ENCODE results near the gene IL1RAPL1.

The IL1RAPL1 gene

GRCh38 chrX:29545878-29546277 is 958.6 kb downstream of the IL1RAPL1 start:
- DNase-seq, result no peak

GRCh38 chrX:29547877-29548276 is 960.6 kb downstream of the IL1RAPL1 start:
- DNase-seq, result no peak

- no peak for DNase-seq
These were observed 966.3 kb downstream of the IL1RAPL1 start for GRCh38 chrX:29553542-29553941.

DNA sequence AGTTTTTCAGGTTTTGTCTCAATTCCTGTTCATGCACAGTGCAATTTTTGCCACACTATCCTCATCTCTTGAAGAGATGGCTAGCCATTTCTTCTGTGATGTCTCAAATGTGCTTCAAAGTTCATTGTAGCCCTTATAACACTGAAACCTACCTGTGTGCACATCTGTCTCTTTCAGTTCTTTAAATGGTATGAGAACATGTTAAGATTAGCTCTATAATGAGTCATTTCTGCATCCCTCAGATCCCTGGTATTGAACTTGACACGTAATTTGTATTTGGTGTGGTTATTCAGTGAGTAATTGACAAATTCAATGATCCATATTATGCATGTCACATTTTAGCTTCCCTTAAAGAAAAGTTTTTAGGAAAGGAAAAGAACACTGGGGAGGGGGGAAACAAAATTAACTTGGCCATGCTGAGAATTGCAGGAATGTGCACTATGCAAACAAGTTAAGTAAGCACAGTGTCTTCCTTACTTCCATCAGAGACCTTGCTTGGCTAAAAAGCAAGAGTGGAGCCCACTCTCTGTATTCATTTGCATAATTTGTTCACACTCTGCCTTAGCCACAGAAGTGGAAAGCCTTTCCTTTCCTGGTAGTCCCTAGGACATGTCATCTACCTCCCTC is 968.3 kb downstream of the IL1RAPL1 start:
- no peak for DNase-seq

DNA sequence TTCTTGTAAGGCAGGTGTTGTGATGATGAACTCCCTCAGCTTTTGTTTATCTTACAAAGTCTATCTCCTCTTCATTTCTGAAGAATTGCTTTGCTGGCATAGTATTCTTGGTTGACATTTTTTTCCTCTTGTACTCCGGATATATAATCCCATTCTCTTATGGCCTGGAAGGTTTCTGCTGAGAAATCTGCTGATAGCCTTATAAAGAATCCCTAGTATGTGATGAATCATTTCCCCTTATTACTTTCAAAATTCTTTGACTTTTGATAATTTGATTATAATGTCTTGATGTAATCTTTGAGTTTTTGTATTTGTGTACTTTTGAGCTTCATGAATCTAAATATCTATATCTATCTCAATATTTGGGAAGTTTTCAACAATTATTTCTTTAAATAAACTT is 972.8 kb downstream of the IL1RAPL1 start:
- no peak for DNase-seq

- DNase-seq, result no peak
These were observed 974.2 kb downstream of the IL1RAPL1 start for GRCh38 chrX:29561417-29561816.

- DNase-seq, result no peak
These were observed 993.3 kb downstream of the IL1RAPL1 start for GRCh38 chrX:29580560-29580959.

DNA sequence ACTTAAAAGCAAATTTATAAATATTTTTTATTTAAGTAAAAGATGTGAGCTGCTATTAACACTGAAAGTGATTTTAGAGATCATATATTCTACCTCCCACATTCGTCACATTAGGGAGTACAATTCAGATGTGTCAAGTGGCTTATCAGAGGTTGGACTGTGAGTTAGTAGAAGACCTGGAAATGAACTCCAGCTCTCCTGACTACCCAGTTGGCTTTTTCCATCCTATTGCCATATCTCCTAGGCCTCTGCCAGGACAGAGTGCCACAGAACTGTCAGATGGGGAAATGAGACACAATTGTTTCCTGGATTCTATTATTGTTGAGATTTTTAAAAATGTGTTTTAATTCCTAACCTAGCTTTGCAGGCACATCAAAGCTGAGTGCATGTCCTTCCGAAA is 994.0 kb downstream of the IL1RAPL1 start:
- DNase-seq, result no peak

DNA sequence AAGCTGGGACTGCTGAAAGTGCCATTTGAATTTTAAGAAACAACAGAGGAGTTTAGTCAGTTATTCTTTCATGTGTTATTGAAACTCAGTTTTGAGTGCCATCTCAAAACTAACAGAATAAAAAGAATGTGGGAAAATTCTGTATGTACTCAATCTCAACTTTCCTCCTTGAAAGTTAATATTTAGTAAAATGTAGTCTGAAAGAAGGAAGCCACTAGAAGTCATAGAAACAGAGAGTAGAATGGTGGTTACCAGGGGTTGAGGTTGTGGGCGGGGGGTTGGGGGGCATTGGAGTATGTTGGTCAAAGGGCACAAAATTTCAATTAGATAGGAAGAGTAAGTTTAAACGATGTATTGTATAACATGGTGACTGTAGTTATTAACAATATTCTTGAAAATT is 999.9 kb downstream of the IL1RAPL1 start:
- DNase-seq, result no peak

DNA sequence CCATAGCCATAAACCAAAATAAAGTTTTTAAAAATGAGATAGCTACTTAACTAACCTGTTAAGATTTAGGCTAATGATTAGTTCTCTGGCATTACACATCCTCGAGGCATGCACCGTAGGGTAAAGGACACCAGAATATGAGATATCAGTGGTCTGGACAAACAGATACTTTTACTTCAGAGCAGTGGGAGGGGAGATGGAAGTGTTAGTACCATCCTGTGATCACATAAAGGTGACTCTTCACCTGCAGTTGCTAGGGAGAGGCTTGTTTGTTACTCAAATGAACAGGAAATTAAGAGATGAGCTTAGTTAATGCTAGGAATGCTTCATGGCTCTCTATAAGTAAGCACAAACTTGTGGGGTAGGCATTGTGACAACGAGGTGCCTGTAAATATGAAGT is 1003.7 kb downstream of the IL1RAPL1 start:
- DNase-seq, result no peak

DNA sequence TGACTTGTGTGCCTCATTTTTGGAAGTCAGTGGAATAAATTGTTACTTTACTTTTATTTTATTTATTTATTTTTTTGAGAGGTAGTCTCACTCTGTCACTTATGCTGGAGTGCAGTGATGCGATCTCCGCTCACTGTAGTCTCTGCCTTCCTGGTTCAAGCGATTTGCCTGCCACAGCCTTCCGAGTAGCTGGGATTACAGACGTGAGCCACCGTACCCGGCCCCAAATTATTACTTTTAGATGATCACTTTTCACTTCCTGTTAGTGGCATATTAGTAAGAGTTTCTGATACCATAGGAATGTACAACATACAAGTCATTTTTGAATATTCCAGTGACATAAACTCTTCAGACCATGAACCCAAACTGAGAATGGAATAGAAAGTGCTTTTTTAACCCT is 1017.1 kb downstream of the IL1RAPL1 start:
- DNase-seq, result no peak

DNA sequence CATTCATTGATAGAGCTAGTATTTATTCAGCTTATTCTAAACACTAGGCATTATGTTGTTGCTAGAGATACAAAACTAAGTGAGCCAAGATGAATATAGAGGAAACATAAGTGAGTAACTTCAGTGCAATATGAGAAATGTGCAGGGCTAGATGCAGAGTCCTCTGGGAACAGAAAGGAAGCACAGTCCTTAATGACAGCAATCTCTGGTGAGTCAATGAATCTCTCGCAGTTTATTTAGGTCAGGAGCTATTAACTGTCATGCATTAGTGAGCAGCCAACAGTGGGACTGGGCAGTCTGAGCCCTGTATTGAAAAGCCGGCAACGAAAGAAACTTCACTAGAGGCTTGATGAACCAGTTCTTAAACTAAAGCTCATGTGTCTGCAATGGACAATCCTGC is 1030.0 kb downstream of the IL1RAPL1 start:
- no peak for DNase-seq

- DNase-seq, result no peak
These were observed 1030.5 kb downstream of the IL1RAPL1 start for GRCh38 chrX:29617725-29618124.

GRCh38 chrX:29627833-29628232 is 1040.6 kb downstream of the IL1RAPL1 start:
- DNase-seq, result no peak

GRCh38 chrX:29634516-29634915 is 1047.3 kb downstream of the IL1RAPL1 start:
- no peak for DNase-seq

DNA sequence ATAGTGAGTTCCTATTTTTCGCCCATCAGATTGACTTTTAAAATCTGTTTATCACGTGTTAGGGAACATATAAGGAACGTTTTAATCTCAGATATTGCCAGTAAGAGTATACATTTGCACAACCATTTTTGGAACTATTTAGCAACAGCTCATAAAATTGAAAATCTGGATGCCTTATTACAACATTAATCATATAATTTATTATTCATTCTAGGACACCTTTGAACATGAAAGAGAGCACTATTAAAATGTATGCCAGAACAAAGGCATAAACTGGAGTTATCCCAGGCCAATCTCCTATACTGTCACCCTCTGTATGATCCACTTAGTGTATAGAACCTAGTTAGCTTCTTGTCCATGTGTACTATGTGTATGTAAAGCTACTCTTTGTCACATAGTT is 1049.1 kb downstream of the IL1RAPL1 start:
- no peak for DNase-seq

DNA sequence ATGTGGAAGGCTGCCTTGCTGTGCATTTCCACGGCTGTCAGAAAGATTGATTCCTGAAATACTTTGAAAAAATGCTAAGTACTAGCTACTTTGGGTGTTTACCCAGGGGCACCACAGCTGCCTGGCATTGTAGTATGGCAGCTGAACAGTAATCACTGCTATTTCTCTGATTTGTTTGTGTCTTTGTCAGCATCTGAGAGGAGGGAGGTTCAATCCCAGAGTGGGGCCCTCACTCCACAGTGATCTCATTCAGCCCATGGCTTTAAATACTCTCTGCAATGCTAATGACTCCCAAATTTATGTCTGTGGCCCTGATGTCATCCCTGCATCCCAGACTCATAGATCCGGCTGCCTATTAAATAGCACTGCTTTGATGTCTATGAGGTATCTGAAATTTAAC is 1052.9 kb downstream of the IL1RAPL1 start:
- no peak for DNase-seq

GRCh38 chrX:29641461-29641860 is 1054.2 kb downstream of the IL1RAPL1 start:
- DNase-seq, result no peak

DNA sequence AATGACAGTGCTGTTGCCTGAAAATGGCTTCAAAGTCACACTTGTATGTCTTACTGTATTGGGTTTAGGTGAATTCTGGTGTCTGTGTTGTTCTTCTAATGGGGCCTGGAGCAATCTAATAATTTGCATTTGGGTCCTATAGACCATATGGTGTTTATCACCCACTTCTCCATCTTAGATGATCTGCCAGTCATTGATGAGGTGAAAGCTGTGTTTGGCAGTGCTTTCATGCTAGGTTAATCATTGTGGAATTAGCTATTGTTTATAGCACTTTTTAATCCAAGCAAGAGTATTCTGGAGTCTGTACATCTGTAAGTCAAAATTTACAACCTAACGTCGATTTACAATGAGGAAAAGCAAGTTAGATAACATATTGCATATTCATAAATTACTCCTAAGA is 1055.9 kb downstream of the IL1RAPL1 start:
- no peak for DNase-seq

GRCh38 chrX:29648161-29648560 is 1060.9 kb downstream of the IL1RAPL1 start:
- DNase-seq, result no peak

DNA sequence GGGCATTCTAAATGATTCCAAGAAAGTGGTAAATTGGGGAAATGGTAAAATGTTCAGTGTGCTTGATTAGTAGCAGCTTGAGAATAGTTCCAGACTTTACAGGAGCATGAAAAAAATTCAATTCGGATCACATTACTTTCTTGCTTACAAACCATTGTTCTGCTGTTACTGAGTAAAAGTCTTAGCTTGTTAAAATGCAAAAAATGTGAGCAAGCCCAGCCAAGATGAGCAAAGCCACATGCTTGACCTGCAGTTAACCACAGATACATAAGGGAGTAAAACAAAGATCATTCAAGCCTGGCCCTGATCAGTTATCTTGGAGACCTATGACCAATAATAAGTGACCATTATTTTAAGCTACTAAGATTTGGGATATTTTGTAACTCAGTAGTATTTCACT is 1065.2 kb downstream of the IL1RAPL1 start:
- DNase-seq, result no peak

DNA sequence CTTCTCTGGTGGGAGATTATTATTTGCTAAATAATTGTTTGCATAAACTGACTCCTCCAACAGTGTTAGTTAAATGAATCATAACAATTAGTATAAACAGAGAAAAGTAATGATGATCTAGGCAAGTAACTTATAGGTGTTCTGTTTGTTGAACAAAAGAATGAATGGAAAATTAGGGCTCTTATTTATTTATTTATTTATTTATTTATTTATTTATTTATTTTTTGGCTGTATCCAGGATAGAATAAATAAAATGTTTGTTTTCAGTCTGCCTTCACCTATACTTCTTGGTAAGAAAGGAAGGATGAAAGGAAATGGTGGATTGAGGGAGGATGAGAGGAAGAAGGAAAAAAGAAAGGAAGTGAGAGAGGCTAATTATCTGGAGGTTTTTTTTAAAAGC is 1066.5 kb downstream of the IL1RAPL1 start:
- DNase-seq, result no peak

GRCh38 chrX:29659911-29660310 is 1072.7 kb downstream of the IL1RAPL1 start:
- no peak for DNase-seq

DNA sequence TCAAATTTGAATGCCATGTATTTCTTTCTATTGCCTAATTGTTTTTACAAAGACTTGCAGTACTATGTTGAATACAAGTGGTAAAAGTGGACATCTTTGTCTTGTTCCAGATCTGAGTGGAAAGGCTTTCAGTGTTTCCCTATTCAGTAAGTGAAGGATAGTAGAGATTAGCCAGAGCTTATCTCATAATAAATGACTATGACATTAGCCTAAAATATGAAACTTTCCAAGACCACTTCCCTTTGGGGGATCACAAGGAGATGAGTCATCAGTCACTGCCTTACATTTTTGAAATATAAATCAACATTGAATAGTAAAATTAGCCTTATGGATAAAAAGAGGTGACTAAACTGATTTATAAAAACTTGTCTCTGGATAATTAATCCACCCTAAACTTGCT is 1074.0 kb downstream of the IL1RAPL1 start:
- no peak for DNase-seq

DNA sequence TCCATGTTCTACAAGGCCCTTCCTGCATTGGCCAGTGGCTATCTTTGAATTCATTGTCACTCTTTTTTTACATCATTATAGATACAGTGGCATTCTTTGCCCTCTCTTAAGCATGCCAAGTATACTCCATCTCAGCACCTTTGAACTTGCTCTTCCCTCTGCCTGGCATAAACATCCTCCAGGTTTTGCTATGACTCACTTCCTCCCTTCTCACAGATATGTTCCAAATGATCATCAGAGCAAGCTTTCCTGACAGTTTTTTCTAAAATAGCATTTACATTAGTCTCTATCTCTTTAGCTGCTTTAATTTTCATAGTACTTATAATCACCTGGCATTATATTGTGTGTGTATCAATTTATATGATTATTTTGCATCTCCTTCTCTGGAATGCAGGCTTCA is 1074.9 kb downstream of the IL1RAPL1 start:
- no peak for DNase-seq

All from CD4-positive, alpha-beta T cell treated with Interleukin-17A for 1 hour (primary cell).